Urinary bladder (tissue), 4 donors: ENCODE data around the gene KRTAP29-1. TPM values are rescaled to one million over a fixed set of nuclear protein-coding genes. Genes with fewer than 3 reads are reported as not detected.

ENCODE experiments used
- DNase-seq: peaks from one replicate; pipeline ENCODE4 v3.0.0-alpha.2; 2015; ENCODE audit errors: extremely low spot score
- H3K27ac ChIP-seq: one replicate; pipeline ENCODE4 v1.5.1; 2013; ENCODE audit warnings: low read depth, mild to moderate bottlenecking, moderate library complexity
- H3K36me3 ChIP-seq: one replicate; pipeline ENCODE4 v1.6.1; 2013; ENCODE audit warnings: mild to moderate bottlenecking, moderate library complexity; ENCODE audit not compliant: insufficient read depth
- H3K4me1 ChIP-seq: one replicate; pipeline ENCODE4 v1.6.1; 2013; ENCODE audit warnings: mild to moderate bottlenecking, moderate library complexity; ENCODE audit not compliant: insufficient read depth
- H3K4me3 ChIP-seq: one replicate; pipeline ENCODE4 v1.5.1; 2013; ENCODE audit warnings: low read depth, low read length
- WGBS: extraction: QIAGEN DNeasy Blood & Tissue Kit; methylation state at CpG from one replicate; pipeline ENCODE4 v1.1.7; 2013; 5-methylcytosine and 5-hydroxymethylcytosine counted together
- polyA plus RNA-seq: library from polyadenylated mRNA; stranded (reverse); fragments of 200-250 nt; gene quantifications from one replicate; pipeline ENCODE4 v1.2.3, GENCODE V29; 2013
- total RNA-seq: library from RNA; depleted of rRNA; stranded (reverse); fragments of >200 nt; gene quantifications from one replicate; pipeline ENCODE4 v1.2.3, GENCODE V29; 2014
- donor health status: healthy with polysubstance abuse.
- donor health status: healthy.

The KRTAP29-1 gene
- total and polyA plus RNA-seq, 2 donors: not detected

DNA sequence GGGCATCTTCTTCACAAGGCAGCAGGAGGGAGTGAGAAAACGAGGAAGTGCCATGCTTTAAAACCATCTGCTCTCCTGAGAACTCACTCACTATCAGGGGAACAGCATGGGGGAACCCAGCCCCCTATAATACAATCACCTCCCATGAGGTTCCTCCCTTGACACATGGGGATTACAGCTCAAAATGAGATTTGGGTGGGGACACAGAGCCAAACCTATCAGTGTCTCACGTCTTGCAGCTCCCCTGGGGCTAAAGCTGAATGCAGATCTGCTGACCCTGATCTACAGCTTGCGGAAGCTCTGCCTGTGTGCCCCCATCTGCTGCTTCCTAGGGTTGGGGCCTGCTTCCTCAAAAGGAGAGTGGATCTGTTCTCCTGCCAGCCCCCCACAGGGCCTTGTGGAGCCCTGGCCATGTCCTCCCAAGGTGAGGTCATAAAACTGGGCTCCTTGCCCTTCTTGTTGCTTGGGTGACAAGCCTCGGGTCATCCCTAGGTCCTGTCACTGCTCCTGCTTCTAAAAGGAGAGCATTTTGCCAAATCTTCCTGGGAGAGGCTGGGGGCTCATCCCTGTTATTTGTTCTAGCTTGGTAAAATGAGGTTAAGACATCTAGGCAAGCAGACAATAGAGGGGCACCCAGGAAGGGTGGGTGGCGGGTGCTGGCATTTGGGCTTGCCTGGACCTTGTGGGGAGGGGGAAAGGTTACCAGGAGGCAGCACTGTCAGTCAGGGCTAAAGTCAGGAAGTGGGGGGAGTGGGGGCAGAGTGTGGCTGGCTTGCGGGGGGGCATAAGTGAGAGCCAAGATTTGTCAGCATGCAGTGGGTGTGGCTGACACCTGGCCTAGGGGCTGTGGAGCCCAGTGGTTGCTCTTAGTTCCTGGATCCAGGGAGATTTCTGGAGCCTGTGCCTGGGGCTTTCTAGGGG is 32.0 kb upstream of the KRTAP29-1 start:
- H3K4me1 ChIP-seq: no peaks in the 10 kb centered on the region
- no peaks in the 10 kb centered on the region for H3K36me3 ChIP-seq
- H3K4me3 ChIP-seq: no peak overlapping the region
- WGBS: 77% methylated on average over 6 of the region's 6 CpGs
- no peak for DNase-seq
- H3K27ac ChIP-seq: no peak overlapping the region

DNA sequence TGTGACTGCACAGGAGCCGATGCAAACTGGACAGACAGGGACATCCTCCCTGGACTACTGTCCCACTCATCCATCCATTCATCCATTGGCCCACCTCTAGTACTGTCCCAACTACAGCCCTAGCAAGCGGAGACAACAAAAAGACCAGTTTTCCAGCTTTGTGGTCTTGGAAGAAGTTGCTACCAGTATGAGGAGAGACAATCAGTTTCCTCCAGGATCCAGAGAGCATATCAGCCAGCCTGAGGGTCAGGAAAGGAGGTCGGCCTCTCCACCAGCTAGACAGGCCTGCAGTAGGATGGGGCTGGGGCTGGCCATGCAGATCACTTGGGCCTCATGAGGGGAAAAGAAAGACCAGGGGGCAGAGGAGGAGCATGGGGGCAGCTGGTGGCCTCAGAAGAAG is 31.2 kb upstream of the KRTAP29-1 start:
- Histone ChIP-seq H3K4me1 (no peaks in the 10 kb centered on the region), H3K4me3 (no peak overlapping the region), H3K36me3 (no peaks in the 10 kb centered on the region), H3K27ac (no peak overlapping the region)
- 97% methylated on average over 3 of the region's 3 CpGs for WGBS
- no peak for DNase-seq

DNA sequence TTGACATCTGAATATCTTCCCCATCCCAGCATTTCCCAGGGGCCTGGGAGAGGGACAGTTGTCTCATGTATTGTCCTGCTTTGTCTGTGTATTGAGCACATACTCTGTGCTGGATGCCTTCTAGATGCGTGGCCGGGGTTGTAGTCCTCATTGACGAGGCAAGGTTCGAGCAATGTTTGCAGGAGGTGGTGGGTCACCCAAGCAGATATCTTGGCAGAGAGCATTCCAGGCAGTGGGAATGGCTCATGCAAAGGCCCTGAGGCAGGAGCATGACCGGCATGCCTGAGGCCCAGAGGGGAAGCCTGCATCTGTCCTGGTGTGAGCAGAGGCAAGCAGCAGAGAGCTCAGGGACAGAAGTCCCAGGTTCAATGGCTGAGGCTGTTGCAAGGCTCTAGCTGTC is 30.4 kb upstream of the KRTAP29-1 start:
- WGBS: 96% methylated on average over 5 of the region's 5 CpGs
- H3K27ac ChIP-seq: no peak overlapping the region
- no peak overlapping the region for H3K4me3 ChIP-seq
- H3K4me1 ChIP-seq: no peaks in the 10 kb centered on the region
- no peaks in the 10 kb centered on the region for H3K36me3 ChIP-seq
- DNase-seq: no peak

DNA sequence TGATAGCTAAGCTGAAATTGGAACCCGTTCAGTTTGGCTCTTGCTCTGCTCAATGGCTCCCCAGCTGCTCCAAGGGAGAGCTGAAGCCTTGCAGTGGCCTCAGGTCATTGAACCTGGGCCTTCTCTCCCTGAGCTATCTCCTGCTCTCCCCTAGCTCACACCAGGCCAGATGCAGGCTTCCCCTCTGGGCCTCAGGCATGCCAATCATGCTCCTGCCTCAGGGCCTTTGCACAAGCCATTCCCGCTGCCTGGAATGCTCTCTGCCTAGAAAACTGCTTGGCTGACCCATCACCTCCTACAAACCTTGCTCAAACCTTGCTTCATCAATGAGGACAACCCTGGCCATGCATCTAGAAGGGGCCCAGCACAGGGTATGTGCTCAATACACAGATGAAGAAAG is 29.6 kb upstream of the KRTAP29-1 start:
- DNase-seq: no peak
- 81% methylated on average over 2 of the region's 2 CpGs for WGBS
- no peak overlapping the region for H3K4me3 ChIP-seq
- no peaks in the 10 kb centered on the region for H3K36me3 ChIP-seq
- H3K27ac ChIP-seq: no peak overlapping the region
- H3K4me1 ChIP-seq: no peaks in the 10 kb centered on the region

DNA sequence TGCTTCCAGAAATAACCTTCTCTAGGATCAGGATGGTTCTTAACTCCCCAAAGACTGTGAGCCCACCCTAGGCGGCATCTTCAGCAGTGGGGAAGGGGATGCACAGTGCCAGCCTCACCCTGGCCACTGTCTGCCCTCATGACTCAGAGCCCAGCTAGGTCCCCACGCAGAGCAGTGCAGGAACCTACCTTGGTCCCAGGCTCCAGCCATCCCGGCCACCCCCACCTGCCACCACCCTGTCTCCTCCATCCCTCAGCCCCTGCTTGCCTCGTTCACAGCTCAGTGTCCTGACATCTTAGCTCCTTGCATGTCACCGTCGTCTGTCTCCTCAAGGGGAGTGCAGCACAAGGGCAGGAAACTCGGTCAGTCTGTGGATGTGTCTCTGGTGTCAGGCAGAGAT is 29.0 kb upstream of the KRTAP29-1 start:
- no peak overlapping the region for H3K4me3 ChIP-seq
- H3K4me1 ChIP-seq: no peaks in the 10 kb centered on the region
- WGBS: 79% methylated on average over 7 of the region's 7 CpGs
- no peak overlapping the region for H3K27ac ChIP-seq
- DNase-seq: no peak
- no peaks in the 10 kb centered on the region for H3K36me3 ChIP-seq

DNA sequence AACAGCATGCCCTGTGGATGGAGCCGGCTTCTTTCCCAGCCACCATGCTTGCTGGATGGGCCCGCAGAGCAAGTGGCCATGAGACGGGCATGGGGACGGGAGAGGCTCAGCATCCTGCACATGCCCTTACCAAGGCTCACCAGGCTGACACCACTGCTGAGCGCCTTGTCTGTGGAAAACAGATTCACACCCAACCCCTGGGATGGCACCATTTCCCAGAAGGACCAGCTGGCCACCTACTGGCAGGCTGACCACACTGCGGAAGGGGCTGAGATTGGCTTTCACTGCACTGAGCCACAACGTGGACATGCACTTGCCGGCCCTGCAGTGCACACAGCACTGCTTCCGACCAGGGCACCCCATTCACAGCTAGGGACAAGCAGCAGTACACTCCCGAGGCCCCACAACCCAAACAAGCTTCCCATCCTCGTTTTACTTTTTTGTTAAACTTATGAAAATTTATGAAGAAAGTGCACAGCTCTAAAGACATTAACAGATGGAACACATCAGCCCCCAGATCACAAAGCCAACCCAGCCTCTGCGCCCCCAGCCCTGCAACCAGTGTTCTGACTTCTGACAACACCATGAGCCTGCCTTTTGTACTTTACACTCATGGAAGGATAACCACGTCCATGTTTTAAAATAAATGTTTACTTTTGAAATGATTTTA is 26.8 kb upstream of the KRTAP29-1 start:
- 45% methylated on average over 13 of the region's 13 CpGs for WGBS
- Histone ChIP-seq H3K4me3 (no peak overlapping the region), H3K36me3 (no peaks in the 10 kb centered on the region), H3K27ac (no peak overlapping the region), H3K4me1 (no peaks in the 10 kb centered on the region)
- no peak for DNase-seq

DNA sequence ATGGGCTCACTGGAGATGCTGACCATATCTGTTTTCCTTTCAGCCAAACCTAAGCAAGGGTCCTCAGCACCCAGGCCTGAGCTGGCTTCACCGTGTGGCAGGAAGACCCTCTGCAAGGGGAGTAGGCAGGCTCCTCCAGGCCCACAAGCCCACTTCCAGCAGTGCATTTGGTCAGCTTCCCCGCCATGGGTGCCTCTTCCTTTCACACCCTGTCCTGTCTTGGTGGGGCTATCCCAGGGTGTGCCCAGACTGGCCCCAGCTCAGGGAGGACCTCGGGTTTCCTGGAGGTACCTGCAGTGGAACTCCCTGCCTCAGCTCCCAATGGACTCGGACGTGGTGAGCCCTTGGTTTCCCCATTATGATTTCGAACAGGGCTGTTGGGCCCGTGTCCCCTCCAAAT is 25.6 kb upstream of the KRTAP29-1 start:
- 86% methylated on average over 7 of the region's 7 CpGs for WGBS
- Histone ChIP-seq H3K4me1 (no peaks in the 10 kb centered on the region), H3K27ac (no peak overlapping the region), H3K4me3 (no peak overlapping the region), H3K36me3 (no peaks in the 10 kb centered on the region)
- no peak for DNase-seq

DNA sequence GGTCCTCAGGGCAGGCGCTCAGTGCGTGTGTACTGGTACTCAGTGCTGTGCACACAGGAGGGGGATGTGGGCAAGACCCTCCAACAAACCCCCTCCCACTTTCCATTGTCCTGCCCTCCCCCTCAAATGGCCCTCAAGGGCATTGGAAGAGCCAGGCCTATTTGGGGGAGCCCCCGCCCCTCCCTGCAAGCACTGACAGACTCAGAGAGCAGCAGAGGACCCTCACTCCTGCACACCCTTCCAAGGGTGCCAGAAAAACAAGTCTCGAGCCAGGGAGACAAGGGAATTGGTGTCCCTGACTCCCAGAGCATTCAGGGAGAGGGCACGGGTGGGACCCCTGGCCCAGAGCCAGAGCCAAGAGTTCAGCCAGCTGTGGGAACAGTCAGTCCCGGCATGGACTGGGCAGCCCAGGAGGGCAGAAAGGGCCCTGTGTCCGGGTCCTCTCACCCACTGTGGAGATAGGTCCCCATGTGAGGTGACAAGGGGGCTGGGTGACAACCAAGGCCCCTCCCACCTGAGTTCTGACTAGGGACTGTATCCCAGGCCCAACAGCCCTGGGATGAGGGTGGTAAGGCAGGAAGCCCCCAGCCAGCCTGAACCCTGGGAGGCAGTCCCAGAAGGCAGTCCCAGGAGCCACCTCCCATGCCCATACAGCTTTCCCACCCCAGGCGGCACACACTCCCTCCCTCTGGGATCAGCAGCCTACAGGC is 24.9 kb upstream of the KRTAP29-1 start:
- no peak overlapping the region for H3K4me3 ChIP-seq
- no peak overlapping the region for H3K27ac ChIP-seq
- DNase-seq: no peak
- WGBS: 79% methylated on average over 8 of the region's 8 CpGs
- H3K36me3 ChIP-seq: no peaks in the 10 kb centered on the region
- H3K4me1 ChIP-seq: no peaks in the 10 kb centered on the region

DNA sequence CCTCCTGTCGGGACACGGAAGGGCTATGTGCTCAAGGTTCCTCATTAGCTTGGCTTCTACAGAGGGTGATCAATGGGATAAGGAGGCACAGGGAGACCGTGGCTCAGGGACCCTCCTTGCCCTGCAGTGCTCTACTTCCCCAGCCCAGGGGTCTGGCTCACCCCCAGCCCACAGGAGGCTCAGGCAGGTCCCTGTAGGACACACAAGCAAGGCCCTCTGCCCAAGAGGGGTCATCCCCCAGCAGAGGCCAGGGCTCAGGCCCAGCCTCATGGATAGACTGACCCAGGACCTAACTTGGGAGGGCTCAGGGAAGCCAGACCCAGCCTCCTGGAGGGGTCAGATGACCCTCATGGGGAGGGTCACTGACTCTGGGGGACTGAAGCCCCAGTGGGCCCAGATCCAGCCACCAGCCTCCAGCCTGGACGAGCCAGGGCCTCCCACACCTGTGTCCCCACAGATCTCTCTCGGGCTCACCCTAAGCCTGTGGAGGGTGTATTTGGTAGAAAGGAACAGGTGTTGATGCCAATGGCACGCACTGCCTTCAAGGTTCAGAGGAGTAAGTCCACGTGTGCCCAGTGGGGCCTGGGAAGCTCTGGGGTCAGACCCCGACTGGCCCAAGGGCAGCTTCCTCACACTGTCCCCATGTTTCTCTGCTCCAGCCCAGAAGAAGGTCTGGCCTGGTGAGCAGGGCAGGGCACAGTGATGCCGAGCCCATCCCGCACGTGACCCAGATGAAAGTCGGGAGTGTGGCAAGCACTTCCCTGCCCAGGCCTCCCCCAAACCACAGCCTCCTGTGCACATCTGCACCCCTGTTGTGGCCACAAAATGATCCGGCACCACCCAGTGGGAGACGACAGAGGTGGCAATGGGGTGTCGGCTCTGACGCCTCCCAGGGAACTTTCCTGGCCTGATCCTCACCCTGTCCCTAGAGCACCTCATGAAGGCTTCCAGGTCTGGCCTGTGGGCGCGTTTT is 23.8 kb upstream of the KRTAP29-1 start:
- WGBS: 89% methylated on average over 18 of the region's 18 CpGs

DNA sequence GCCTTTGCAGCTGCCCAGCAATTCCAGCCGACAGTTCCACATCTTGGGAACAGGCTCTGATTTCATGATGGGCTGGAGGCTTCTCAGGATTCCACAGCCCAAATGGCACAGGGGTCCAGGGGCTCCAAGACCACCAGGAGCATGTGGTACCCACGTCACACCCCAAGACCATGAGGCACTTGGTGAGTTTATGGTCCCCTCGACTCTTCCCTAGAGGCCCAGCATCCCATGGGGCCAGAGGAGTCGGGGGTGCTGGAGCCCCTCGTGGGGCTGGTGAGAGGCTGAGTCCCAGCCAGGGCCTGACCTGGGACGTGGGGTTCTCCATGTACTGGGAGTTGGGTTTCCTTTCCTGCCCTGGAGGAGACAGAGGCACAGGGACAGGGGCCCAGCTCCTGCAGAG is 23.0 kb upstream of the KRTAP29-1 start:
- no peak overlapping the region for H3K4me3 ChIP-seq
- H3K4me1 ChIP-seq: no peaks in the 10 kb centered on the region
- no peak overlapping the region for H3K27ac ChIP-seq
- H3K36me3 ChIP-seq: no peaks in the 10 kb centered on the region
- no peak for DNase-seq
- WGBS: 88% methylated on average over 6 of the region's 6 CpGs

More for the DNA sequence above, 23.8 kb upstream of the KRTAP29-1 start:
- Histone ChIP-seq H3K36me3 (no peaks in the 10 kb centered on the region), H3K27ac (no peak overlapping the region), H3K4me3 (no peak overlapping the region), H3K4me1 (no peaks in the 10 kb centered on the region)
- DNase-seq: no peak

DNA sequence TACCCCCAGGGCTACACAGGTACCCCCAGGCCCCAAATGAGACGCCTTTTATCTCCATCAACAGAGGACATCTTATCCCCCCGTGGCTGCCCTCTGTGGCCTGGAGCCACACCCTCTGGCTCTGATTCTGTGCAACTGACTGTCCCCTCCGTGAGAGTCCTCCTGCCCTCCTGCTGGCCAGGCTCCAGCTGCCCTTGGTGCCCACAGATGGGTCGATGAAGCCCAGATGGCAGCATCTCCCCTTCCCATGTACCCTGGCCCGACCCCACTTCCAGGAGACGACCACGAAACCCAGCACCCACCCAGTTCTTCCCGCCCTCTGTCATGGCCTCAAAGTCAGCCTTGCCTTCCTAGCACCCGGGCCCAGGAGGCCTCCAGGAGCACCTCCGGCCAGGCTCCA is 22.5 kb upstream of the KRTAP29-1 start:
- 84% methylated on average over 10 of the region's 10 CpGs for WGBS

DNA sequence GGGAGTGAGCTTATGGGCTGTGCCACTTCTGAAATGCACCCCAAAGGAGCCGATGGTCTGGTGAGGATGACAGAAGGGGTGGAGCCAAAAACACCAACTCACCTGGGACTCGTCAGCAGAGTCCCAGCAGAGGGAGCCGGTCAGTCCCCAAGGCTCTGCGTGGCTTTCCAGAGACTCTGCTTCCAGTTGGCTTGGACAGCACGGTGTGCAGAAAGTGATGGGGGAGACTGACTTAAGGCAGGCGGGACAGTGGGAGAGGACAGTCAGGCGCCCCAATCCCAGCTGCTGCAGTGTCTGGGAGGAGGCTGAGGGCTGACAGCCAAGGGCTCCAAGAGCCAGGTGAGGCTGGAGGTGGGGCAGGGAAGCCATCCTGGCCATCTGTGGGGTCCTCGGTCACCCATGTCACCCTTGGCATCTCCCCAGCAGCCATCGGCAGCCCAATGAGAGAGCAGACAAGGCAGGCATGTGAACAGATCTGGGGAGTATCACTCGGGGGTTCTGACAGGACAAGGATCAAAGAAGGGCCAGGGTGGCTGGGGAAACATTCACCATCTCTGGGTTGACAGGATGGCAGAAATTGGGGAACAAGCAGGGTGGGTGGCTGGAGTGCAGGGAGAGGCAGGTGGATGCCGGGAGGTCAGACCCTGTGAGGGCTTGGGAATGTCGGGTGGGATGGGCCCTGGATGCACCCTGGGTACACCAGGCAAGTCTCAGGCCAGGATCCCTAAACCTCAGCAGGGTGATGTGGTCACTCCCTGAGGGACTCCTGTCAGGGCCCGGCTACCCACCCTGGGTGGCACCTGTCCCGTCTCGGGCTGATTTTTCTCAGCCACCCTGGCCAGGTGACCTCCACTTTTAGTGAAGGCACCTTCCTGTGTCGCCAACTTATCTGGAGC is 21.8 kb upstream of the KRTAP29-1 start:
- Histone ChIP-seq H3K27ac (no peak overlapping the region), H3K4me1 (no peaks in the 10 kb centered on the region), H3K36me3 (no peaks in the 10 kb centered on the region), H3K4me3 (no peak overlapping the region)
- DNase-seq: no peak
- WGBS: 73% methylated on average over 16 of the region's 16 CpGs

More for the DNA sequence above, 22.5 kb upstream of the KRTAP29-1 start:
- Histone ChIP-seq H3K27ac (no peak overlapping the region), H3K4me1 (no peaks in the 10 kb centered on the region), H3K4me3 (no peak overlapping the region), H3K36me3 (no peaks in the 10 kb centered on the region)
- DNase-seq: no peak
